Lower leg skin (tissue), 4 donors: ENCODE results near the gene OR2AG2. TPM values are rescaled to one million over a fixed set of nuclear protein-coding genes. Genes with fewer than 3 reads are reported as not detected.
A peak's percentile ranks its signal among the peaks of the same experiment; 100 is the strongest.

Experiments
- DNase-seq, 2 donors: peaks; one replicate each; pipeline ENCODE4 v3.0.0-alpha.2; 2019; ENCODE audit warnings: low spot score in 2 of 2
- H3K4me3 ChIP-seq: fragments of 200-600 bp; sonication (generic); 2 replicates; pipeline ENCODE4 v1.5.1; 2017; ENCODE audit warnings: mild to moderate bottlenecking, low read depth; ENCODE audit not compliant: poor library complexity, severe bottlenecking
- CTCF ChIP-seq, 3 donors: fragments of 450-650 bp; IDR thresholded peaks; one replicate each; pipeline ENCODE4 v1.5.1; 2016; ENCODE audit warnings: antibody characterized with exemption in 3 of 3, mild to moderate bottlenecking in 3 of 3, moderate library complexity in 2 of 3
- POLR2A ChIP-seq, 2 donors: fragments of 450-650 bp; IDR thresholded peaks; one replicate each; pipeline ENCODE4 v1.6.1; 2016 to 2017; ENCODE audit warnings: antibody characterized with exemption in 2 of 2, mild to moderate bottlenecking in 1 of 2, moderate library complexity in 1 of 2
- WGBS, 2 donors: methylation state at CpG; one replicate each; pipeline ENCODE4 v1.1.5; 2018; 5-methylcytosine and 5-hydroxymethylcytosine counted together
- intact Hi-C: fragments of 100-400 bp; cut with DNase I; formaldehyde crosslinking; loops from one replicate; pipeline ENCODE4 v1.15.0; 2023; ENCODE audit warnings: low total_unique reads
- total RNA-seq, 4 donors: library from RNA; depleted of rRNA; stranded (reverse); fragments of >200 nt; gene quantifications; one replicate each; pipeline ENCODE4 v1.1.0, GENCODE V29; 2016

The OR2AG2 gene
- total RNA-seq, 4 donors from 2014 or later, result not detected

GRCh38 chr11:6757373-6757967 lies 14.3 kb downstream of the OR2AG2 start:
- 52 to 53% methylated on average over 2 of the region's 2 CpGs for WGBS, 2 donors
- peak in 1 of 2 donors; percentile 36 for DNase-seq
- H3K4me3 ChIP-seq, result no peak overlapping the region
- intact Hi-C loops, result no loop called here
- TF ChIP-seq POLR2A (IDR thresholded peaks at IDR 0.05), result no peak
- TF ChIP-seq CTCF (IDR thresholded peaks at IDR 0.05), result no peak

DNA sequence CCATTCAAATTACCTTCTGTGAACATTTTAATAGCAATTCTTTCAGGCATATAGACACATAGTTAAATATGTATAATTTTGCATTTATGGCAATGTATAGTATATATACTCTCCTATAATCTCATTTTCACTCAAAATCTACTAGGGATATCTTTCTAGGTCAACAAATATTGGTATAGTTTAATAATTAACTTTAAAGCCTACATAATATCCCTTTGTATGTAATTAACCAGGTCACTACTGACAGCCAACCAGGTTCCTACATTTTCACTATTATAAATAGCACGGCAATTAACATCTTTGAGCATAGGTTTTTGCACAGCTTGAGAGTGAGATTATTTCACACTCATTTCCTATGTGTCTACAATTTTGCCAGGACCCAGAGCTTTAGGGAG lies 15.8 kb downstream of the OR2AG2 start:
- intact Hi-C loops, result no loop called here

GRCh38 chr11:6755303-6755952 lies 16.3 kb downstream of the OR2AG2 start:
- 9 to 11% methylated on average over 5 of the region's 5 CpGs for WGBS, 2 donors
- H3K4me3 ChIP-seq, result no peak overlapping the region
- no peak for DNase-seq
- no peak for TF ChIP-seq CTCF (IDR thresholded peaks at IDR 0.05)
- intact Hi-C loops, result no loop called here

More for the DNA sequence above, 15.8 kb downstream of the OR2AG2 start:
- no peak overlapping the region for H3K4me3 ChIP-seq
- WGBS, 2 donors, result 91 to 93% methylated on average over 1 of the region's 1 CpG
- TF ChIP-seq CTCF (IDR thresholded peaks at IDR 0.05) (no peak), POLR2A (IDR thresholded peaks at IDR 0.05) (no peak)
- DNase-seq, result no peak

- intact Hi-C loops, result no loop called here
- no peak for DNase-seq
- H3K4me3 ChIP-seq, result no peak overlapping the region
- TF ChIP-seq CTCF (IDR thresholded peaks at IDR 0.05) (no peak), POLR2A (IDR thresholded peaks at IDR 0.05) (no peak)
- 81 to 85% methylated on average over 3 of the region's 3 CpGs for WGBS, 2 donors
Measured at GRCh38 chr11:6747097-6747668, 24.6 kb downstream of the OR2AG2 start.

GRCh38 chr11:6746626-6747025 lies 25.1 kb downstream of the OR2AG2 start:
- 60 to 67% methylated on average over 1 of the region's 1 CpG for WGBS, 2 donors
- no peak for DNase-seq
- TF ChIP-seq POLR2A (IDR thresholded peaks at IDR 0.05) (no peak), CTCF (IDR thresholded peaks at IDR 0.05) (no peak)
- intact Hi-C loops, result no loop called here
- no peak overlapping the region for H3K4me3 ChIP-seq
